ENCODE data around the gene CD22. TPM values are rescaled to one million over a fixed set of nuclear protein-coding genes. Genes with fewer than 3 reads are reported as not detected.

CD22 gene
- total RNA-seq: 1 to 10 TPM in 2 of 4 donors, under 1 TPM in 2; 0.15 to 3.2 (median 1.2) TPM
- under 1 TPM; 0.11 to 0.32 (median 0.14) TPM for polyA plus RNA-seq
- long read RNA-seq, donor 1: 0 reads
- long read RNA-seq, donor 2, partial matches to known transcripts: 0 of 2 reads
- long read RNA-seq, donor 2, other reads (novel, unspliced or antisense): 1 of 2 reads

DNA sequence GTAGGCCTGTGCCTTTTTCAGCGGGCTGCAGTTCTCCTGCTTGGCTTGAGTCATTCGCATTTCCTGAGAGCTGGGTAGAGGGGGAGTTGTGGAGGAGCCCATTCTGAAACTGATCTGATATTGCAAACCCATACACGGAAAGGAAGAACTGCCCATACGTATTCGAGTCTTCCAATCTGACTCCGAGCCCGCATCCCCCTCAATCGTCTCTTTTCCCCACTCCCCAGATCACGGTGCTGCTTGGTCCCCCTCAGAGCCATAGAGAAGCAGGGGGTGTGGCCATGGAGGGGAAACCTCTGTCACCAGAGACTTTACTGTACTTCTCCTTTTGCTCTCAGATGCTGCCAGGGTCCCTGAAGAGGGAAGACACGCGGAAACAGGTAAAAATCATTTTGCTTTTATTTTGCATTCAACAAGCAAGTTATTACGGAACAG, at the start of gene CD22:
CD22 (plus strand) TSS at position 337 of the 435 bp plus-strand sequence. CDS start 2,854 bp downstream, outside the sequence.
- TF ChIP-seq CTCF (IDR thresholded peaks at IDR 0.05): no peak
- Histone ChIP-seq H3K4me1 (no peaks in the 10 kb centered on the region), H3K36me3 (ENCODE audit: insufficient read depth in 1 of 2, low read depth in 1 of 2) (no peaks in the 10 kb centered on the region), H3K9me3 (no peaks in the 10 kb centered on the region), H3K4me3 (no peak within 1 kb of the TSS), H3K27me3 (ENCODE audit: insufficient read depth in 3 of 3, low read length in 2 of 3) (peaks cover 0 to 43% (median 2%) of the 10 kb centered on the region in 3 donors), H3K27ac (no peak within 1 kb of the TSS)
- intact Hi-C loops (cut with DNase I): no loop called here
- DNase-seq: no peak
- 71 to 80% (median 76%) methylated on average over 12 of the region's 12 CpGs for WGBS, 3 donors
- no peak for ATAC-seq

GRCh38 chr19:35279374-35279773, 49.6 kb upstream of the CD22 start:
- Histone ChIP-seq H3K27me3 (ENCODE audit: insufficient read depth in 3 of 3, low read length in 2 of 3) (no peaks in the 10 kb centered on the region), H3K27ac (no peak overlapping the region), H3K36me3 (ENCODE audit: insufficient read depth in 1 of 2, low read depth in 1 of 2) (peaks cover 0 to 57% of the 10 kb centered on the region in 2 donors), H3K4me3 (no peak overlapping the region), H3K9me3 (no peaks in the 10 kb centered on the region), H3K4me1 (no peaks in the 10 kb centered on the region)
- 77 to 92% (median 81%) methylated on average over 11 of the region's 11 CpGs for WGBS, 3 donors
- no peak for DNase-seq
- no peak for TF ChIP-seq CTCF (IDR thresholded peaks at IDR 0.05)
- ATAC-seq: peak in 1 of 4 donors; percentile 24
- intact Hi-C loops (cut with DNase I): loop anchor here in 1 of 2 donors (10.0 kb wide), 1 partner anchor 215 kb away; the partner anchor contains the start of gene KRTDAP

DNA sequence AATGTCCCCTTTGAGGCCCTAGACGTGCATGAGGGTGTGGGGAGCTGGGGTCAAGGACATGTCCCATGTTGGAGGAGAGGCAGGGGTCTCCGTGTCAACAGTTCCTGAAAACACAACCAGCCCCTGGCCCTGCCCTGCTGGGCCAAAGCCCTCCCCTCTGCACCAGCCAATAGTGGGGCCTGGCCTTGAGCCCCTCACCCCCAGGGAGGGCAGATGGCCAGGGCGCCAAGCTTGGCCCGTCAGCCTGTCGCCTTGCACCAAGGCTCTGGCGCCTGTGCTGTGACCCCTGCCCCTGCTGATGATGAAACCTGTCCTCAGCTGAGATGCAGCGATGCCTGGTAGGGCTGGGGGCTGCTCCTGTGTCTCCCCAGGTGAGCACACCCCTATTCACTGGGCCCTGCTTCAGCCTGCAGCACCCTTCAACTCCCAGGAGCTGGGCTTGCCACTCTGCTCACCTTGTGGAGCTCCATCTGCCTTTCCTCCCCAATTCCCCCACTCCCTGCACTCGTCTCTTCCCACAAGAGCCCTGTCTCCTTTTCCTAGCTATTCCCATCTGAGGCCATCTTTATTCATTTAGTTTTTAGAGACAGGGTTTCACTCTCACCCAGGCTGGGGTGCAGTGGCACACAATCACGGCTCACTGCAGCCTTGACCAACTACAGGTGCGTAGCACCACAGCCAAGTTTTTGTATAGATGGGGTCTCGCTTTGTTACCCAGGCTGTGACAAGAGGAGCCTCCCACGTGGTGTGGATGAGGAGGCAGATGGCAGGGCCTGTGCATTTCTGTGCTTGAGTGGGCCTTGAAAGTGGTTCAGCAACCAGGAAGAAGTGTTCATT, 48.8 kb upstream of the CD22 start:
- 52 to 66% (median 56%) methylated on average over 12 of the region's 12 CpGs for WGBS, 3 donors
- H3K27ac ChIP-seq: no peak overlapping the region
- intact Hi-C loops (cut with DNase I): loop anchor here in 1 of 2 donors (10.0 kb wide), 1 partner anchor 215 kb away; the partner anchor contains the start of gene KRTDAP

DNA sequence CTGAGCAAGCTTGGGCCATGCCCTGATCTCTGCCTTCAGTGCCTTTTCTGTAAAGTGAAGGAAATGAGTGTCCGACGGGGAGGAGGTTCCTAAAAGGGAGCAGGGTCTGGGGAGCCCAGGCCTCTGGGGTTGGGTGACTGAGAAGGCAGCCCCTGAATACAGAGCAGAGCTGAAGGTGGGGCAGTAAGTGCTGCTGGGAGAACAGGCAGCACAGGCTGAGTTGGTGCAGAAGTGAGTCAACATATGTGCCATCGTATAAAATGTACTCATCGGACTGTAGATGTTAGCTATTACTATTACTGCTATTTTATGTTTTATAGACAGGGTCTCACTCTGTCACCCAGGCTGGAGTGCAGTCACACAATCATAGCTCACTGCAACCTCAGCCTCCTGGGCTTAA, 47.7 kb upstream of the CD22 start:
- no peak for TF ChIP-seq CTCF (IDR thresholded peaks at IDR 0.05)
- Histone ChIP-seq H3K27me3 (ENCODE audit: insufficient read depth in 3 of 3, low read length in 2 of 3) (no peaks in the 10 kb centered on the region), H3K4me3 (no peak overlapping the region), H3K9me3 (no peaks in the 10 kb centered on the region), H3K27ac (no peak overlapping the region), H3K36me3 (ENCODE audit: insufficient read depth in 1 of 2, low read depth in 1 of 2) (peaks cover 0 to 37% of the 10 kb centered on the region in 2 donors), H3K4me1 (no peaks in the 10 kb centered on the region)
- WGBS, 3 donors: 62 to 63% (median 62%) methylated on average over 4 of the region's 4 CpGs
- ATAC-seq: no peak
- DNase-seq: no peak
- intact Hi-C loops (cut with DNase I): no loop called here

More for the DNA sequence above, 48.8 kb upstream of the CD22 start:
- Histone ChIP-seq H3K27me3 (ENCODE audit: insufficient read depth in 3 of 3, low read length in 2 of 3) (no peaks in the 10 kb centered on the region), H3K9me3 (no peaks in the 10 kb centered on the region), H3K4me1 (no peaks in the 10 kb centered on the region), H3K4me3 (no peak overlapping the region), H3K36me3 (ENCODE audit: insufficient read depth in 1 of 2, low read depth in 1 of 2) (peaks cover 0 to 48% of the 10 kb centered on the region in 2 donors)
- DNase-seq: no peak
- ATAC-seq: peak in 3 of 4 donors; percentile 9 to 23 (median 20)
- TF ChIP-seq CTCF (IDR thresholded peaks at IDR 0.05): no peak

Measured in psoas muscle (tissue), 8 donors.